Activated CD8-positive, alpha-beta memory T cell treated with anti-CD3 and anti-CD28 coated beads for 24 hours (primary cell): ENCODE results near the gene NDUFS7.

Source experiments
- DNase-seq: peaks from one replicate; pipeline ENCODE4 v3.0.0-alpha.2; 2020

NDUFS7 gene

DNA sequence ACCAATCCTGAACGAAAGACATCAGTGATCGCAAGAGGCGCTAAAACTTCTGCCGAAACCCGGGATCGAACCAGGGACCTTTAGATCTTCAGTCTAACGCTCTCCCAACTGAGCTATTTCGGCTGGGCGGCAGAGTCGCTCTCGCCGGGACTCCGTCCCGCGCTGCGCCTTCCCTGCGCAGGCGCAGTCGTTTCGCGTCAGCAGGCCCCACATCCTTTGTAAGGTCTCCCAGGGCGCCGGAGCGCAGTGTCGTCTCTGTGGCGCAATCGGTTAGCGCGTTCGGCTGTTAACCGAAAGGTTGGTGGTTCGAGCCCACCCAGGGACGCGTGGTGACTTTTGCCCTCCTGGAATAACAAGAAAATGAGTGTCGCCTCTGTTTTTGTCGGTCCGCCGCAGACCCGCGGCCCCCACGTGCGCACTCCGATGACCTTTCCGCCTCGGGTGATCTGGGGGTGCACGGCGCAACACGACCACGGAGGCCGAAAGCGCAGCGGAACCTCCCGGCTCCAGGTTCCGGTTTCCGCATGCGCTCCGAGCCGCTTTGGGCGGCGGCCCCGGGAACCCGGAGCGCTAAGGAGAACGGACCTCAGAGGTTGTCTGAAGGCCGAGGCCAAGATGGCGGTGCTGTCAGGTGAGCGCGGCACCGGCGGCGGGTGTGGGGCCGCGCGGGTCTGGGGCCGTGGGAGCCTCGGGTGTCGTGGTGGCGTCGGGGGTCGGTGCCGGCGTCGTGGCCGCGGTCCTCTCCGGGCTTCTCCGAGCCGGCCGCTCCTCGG lies at the start of gene NDUFS7:
Gene NDUFS7 (plus strand): TSS at position 596 of the 773 bp plus-strand sequence. CDS start 20 bp downstream, at position 616.
- peak; percentile 100 for DNase-seq

DNA sequence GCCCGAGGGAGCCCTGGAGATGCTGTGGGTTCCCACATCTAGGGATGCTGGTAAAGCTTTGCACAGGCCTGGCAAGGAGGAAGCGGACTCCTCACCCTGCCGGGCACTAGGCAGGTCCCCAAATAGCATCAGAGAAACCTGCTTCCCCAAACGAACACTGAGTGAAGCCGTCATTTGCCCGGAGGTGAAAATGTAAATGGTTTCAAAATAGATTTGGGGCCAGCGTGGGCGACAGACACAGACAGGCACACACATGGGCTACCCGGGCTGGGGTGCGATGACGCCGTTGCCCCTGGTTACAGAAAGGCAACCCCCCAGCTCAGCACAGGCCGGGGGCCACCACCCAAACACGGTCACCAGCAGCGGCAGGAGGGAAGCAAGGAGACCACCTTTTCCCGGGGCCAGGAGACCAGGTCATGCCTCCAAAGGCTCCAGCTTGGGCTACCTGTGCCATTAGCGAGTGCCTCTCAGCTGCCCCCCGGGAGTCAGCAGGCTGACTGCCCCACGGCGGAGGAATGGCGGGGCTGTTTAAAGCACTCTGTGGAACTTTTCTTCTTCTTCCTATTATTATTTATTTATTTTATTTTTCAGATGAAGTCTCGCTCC lies 47.5 kb upstream of the NDUFS7 start:
- no peak for DNase-seq

DNA sequence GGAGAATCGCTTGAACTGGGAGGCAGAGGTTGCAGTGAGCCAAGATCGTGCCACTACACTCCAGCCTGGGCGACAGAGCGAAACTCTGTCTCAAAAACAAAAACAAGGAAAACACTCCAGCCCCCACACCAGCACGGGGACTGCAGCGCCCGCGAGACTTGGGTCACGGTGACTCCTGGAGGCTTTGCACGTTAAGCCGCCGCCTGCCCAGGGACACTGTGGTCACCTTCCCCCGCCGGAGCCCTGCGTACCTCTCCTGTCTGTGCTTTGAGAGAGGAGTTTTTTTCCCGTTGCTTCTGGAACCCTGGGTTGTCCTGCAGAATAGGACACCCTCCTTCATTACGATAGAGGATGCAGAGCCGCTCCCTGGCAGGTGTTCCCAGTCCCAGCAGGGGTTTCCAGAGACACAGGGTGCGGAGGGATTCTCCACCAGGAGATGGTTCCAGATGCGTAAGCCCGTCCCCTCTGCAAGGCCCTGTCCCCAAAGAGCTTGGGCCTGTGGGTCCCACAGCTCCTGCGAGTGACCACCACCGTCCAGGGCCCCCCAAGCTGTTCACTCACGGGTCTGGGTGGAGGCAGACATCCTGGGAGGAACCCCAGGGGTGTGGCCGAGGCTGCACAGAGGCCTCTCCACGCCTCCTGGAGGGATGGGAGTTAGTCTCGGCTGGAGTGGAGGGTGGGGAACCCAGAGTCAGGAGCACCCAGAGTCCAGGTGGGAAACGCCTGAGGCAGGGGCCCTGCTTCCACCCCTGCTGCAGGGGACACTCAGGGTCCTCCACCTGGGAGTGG lies 42.8 kb upstream of the NDUFS7 start:
- DNase-seq = no peak

DNA sequence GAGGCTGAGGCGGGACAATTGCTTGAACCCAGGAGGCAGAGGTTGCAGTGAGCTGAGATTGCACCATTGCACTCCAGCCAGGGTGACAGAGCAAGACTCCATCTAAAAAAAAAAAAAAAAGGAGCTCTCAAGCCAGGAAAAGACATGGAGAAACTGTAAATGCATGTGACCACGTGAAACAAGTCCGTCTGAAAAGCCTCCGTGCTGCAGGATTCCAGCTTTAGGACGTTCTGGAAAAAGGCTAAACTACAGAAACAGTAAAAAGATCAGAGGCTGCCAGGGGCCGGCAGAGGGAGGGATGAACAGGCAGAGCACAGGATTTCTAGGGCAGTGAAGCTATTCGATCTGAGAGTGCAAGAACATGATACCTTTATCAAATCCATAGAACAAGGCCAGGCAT lies 40.7 kb upstream of the NDUFS7 start:
- DNase-seq = no peak

DNA sequence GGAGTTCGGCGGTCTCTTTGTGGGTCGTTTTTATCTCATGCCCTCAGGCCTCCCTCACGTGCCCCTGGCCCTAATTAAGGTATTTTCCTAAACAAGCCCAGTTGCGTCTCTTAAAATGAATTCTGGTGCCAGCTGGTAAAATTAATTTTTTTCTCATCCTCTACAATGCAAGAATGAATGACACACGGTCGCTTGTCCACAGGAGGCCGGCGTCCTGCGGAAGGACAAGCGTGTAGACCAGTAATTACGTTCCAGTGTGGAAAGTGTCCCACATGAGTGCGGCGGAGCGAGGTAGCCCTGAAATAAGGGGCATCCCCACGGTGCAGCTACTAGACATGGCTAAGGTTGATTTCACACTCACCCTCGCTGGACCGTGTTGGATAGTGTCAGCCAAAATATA lies 34.5 kb upstream of the NDUFS7 start:
- DNase-seq = no peak

DNA sequence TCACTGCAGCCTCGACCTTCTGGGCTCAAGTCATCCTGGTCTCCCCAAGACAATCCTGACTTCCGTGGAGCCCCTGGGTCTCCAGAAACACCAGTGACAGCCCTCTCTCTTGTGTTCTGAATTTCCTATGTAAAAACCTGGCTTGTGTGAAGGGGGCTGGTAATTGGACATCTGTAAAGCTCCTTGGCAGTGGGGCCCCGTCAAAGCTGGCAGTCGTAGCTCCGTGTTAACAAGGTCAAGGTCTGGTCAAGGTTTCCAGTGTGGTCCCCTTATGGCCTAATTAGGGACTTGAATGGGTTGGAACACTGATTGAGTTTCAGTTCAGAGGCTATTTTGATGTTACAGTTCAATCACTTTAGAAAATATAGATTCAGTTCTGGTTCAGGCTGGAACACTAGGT lies 32.8 kb upstream of the NDUFS7 start:
- no peak for DNase-seq

DNA sequence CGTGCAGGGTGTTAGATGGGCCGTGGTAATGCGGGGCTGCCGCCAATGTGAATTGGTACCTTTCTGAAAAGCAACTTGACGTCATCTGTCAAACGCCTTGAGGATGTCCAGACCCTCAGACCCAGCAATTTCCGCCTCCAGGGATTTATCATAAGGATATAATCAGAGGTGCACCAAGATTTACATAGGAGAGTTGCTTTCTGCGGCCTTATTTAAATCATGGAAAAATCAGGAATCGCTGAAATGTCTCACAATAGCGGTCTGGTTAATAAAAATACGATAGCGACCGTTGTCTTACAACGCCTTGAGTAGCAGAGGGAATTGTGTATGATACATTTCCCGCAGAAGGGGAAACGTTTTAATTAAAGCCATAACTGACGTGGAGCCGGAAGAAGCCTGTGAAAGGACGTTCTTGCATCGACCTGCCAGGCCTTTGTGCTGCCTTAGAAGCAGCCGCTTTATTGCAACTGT lies 32.3 kb upstream of the NDUFS7 start:
- no peak for DNase-seq

DNA sequence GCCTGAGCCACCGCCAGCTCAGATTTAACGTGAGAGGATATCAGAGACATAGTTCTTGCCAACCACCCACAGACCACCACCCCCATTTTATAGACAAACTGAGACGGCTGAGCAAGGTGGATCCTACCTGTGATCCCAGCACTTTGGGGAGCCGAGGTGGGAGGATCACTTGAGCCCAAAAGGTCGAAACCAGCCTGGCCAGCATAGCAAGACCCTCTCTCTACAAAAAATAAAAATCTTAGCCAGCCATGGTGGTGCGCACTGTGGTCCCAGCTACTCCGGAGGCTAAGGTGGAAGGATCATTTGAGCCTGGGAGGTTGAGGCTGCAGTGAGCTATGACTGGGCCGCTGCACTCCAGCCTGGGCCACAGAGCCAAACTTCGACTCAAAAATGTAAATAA lies 30.6 kb upstream of the NDUFS7 start:
- DNase-seq = no peak

DNA sequence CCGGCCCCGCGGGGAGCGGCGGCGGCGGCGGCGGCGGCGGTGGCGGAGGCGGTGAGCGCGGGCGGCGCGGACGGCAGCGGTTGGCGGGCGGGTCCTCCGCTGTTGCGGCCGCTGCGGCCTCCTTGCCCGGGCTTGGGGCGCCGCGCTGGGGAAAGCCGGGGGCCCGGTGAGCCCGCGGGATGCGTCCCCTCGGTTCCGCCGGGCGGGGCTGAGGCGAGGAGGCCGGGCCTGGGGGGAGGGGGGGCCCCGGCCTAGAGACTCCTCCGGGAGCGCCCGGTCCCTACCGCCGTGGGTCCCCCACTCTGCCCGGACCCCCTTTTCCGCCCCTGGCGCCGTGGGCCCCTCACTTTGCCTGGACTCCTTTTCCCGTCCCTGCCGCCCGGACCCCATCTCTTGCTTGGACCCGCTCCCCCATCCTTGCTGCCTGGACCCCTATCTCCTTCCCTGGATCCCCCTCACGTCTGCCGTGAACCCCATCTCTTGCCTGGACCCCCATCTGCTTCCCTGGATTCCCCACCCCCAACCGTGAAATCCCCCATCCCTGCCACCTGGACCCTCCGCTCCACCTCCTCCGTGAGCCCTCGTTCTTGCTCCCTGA lies 28.6 kb upstream of the NDUFS7 start:
- DNase-seq = no peak

DNA sequence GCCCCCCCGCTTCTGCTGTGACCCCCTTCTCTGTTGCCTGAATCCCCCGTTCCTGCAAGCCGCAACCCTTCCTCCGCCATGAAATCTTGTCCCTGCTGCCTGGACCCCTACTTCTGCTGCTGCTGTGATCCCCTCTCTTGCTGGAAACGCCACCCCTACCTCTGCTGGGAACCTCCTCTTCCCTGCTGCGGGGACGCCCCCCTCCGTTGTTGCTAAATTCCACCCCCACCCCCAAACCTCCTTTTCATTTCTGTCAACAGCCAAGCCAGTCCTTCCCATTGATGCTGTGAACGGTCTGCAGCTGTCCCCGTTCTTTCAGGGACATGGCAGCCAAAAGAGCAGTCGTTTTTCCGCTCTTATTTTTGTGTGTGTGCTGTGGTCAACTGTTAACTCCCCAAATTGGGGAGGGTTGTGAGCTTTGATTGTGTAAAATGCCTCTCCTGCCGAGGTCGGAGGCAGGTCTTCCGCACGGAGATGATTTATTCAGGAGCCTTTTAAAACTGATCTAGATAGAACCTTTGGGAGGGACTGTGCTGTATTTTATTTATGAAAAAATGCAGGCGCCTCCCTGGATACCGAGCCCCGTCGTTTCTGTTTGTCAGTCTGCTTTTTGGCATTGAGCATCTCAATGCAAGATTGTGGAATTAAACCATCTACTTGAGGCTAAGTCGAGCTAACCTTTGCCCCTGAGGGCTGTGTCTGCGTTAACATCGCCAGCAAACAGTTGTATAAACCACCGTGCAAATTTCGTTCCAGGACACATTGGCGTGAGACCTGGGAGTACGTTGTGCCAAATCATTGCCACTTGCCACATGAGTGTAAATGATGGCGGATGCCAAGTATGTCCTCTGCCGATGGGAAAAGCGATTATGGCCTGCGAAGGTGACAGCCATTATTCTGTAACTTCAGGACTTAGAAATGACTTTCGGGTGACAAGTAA lies 27.9 kb upstream of the NDUFS7 start:
- no peak for DNase-seq

DNA sequence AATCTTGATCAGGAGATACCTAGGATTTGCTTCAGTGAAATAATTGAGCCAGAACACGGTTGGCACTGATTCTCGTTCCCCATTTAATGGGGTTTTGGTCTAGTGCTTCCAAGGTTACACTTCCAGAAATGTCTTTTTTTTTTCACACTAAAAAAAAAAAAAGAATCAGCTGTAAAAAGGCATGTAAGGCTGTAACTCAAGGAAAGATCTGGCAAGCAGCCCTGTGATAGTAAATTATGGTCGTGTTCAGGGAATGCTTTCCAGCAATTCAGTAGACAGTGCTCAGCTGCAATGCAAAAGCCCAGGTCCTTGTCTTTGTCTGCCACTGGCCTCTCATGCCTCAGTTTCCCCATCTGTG lies 27.2 kb upstream of the NDUFS7 start:
- DNase-seq = no peak

DNA sequence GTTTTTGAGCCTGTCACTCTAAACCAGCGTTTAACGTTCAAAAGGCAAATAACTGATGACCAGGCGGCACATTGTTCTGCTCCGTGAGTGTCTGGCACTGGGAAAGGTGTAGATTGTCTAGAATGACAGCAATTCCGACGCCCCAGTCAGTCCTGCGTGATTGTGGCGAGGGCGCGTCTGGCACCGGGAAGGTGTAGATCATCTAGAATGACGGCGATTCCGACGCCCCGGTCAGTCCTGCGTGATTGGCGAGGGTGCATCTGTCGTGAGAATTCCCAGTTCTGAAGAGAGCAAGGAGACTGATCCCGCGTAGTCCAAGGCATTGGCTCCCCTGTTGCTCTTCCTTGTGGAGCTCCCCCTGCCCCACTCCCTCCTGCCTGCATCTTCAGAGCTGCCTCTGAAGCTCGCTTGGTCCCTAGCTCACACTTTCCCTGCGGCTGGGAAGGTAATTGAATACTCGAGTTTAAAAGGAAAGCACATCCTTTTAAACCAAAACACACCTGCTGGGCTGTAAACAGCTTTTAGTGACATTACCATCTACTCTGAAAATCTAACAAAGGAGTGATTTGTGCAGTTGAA lies 26.1 kb upstream of the NDUFS7 start:
- DNase-seq = no peak

DNA sequence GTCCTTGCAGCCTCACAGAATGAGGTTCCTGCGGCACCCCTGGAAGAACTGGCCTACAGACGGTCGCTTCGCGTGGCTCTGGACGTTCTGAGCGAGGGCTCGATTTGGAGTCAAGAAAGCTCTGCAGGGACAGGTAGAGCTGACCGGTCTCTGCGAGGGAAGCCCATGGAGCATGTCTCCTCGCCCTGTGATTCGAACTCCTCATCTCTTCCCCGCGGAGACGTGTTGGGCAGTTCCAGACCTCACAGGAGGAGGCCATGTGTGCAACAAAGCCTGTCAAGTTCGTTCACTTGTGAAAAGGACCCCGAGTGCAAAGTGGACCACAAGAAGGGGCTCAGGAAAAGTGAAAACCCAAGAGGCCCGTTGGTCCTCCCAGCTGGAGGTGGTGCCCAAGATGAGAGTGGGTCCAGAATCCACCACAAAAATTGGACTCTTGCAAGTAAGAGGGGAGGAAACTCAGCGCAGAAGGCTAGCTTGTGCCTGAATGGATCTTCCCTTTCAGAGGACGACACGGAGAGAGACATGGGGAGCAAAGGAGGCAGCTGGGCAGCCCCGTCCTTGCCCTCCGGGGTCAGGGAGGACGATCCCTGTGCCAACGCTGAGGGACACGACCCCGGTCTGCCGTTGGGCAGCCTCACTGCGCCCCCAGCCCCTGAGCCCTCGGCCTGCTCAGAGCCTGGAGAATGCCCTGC lies 23.4 kb upstream of the NDUFS7 start:
- DNase-seq = no peak

DNA sequence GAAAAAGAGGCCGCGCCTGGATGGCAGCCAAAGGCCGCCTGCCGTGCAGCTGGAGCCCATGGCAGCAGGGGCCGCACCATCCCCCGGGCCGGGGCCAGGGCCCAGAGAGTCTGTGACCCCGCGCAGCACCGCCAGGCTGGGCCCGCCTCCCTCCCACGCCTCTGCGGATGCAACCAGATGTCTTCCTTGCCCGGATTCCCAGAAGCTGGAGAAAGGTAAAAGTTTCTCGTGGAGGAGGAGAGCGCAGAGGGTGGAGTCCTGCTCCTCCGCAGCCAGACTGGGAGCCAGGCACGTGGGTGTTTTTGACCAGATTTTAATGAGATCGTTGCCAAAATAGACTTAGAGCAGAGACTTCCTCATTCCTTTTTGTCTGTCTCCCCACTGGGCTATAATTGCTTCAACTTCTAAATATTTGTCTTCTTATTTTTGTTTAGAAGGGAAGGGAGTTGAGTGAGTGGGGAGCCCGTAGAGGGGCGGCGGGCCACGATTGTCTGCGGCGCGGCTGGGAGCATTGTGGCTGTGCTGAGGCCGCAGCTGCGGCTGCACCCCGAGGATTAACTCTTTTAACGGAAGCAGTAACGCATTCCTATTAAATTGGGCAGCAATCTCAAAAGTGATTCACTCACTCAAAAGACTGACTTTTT lies 22.8 kb upstream of the NDUFS7 start:
- no peak for DNase-seq

DNA sequence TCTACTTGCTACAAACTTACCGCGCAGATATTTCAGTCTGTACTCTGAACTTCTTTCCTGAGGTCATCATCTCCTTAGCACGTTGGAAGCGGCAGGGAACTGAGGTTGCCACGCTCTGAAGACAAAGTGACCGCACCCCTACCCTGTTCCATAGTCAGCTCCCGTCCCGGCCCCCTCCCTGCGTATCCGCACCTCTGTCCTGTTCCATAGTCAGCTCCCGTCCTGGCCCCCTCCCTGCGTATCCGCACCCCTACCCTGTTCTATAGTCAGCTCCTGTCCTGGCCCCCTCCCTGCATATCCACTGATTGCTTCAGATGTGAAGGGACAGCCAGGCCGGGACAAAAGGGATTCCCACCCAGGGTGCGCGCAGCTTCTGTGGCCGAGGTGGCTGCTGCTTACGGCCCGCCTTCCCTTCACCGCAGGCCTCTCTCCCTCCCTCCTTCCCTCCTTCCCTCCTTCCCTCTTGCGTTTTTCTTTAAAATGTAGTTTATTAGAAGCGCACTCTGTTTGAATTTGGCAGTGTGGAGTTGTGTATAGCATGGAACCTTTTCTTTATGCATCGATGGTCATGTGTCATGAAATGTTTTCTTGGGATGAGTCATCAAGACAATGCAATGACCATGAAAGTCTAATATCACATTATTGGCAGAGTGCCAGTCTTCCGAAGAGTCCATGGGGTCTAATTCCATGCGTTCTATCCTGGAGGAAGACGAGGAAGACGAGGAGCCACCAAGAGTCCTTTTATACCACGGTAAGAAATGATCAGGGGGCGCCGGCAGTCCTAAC lies 21.9 kb upstream of the NDUFS7 start:
- DNase-seq = no peak

DNA sequence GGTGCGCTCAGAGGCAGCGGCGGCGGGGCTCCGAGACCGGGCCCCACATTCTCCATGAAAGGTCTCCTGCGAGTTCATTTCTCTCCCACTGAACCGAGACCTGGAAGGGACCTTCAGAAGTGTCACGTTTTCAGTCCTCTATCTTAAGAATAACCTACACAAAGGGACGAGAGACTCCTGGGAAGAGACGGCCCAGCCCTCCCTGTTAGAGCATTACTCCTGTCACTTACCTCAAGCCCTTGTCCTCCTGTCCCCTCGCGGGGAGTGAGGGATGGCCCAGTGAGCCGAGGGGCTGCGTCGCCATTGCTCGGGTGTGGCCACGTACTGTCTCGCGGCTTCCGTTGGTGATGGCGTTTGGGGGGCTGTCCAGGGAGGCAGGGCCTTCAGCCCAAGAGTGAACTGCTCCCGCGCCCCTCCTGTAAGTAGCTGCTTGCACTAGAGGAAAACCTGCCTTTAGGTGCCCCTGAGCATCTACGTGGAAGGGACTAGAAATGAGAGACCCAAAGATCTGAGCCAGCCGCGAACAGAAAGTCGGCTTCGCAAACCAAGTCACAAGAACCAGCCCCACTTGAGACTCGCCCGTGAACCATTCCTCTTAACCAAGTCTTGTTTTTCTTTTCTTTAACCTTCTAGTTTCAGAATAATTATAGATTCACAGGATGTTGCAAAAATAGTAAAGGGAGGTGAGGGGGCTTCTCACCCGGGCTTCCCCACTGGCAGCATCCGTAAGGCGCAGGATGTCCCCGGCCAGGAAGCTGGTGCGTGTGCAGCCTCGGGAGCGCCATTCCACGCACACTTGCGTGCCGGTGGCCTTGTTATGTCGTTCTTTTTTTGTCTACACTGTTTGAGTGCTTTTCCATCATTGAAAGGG lies 21.1 kb upstream of the NDUFS7 start:
- DNase-seq = no peak

DNA sequence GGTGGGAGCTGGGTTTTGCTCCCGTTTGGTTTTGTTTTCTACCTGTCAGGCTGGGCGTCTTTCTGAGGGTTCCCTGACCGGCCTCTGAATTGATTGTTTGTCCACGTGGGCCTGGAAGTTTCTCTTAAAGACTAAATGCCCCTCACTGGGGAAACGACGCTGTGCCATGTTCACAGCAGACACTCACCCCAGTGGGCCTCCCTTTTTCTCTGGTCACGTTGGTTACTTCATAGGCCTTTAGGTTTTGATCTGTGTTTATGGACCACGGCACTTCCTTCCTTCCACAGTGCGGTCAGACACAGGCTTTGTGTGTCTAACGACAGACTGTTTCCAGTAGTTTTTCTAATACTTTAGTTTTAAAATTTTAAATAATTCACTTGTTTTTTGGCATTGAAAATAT lies 20.1 kb upstream of the NDUFS7 start:
- no peak for DNase-seq

DNA sequence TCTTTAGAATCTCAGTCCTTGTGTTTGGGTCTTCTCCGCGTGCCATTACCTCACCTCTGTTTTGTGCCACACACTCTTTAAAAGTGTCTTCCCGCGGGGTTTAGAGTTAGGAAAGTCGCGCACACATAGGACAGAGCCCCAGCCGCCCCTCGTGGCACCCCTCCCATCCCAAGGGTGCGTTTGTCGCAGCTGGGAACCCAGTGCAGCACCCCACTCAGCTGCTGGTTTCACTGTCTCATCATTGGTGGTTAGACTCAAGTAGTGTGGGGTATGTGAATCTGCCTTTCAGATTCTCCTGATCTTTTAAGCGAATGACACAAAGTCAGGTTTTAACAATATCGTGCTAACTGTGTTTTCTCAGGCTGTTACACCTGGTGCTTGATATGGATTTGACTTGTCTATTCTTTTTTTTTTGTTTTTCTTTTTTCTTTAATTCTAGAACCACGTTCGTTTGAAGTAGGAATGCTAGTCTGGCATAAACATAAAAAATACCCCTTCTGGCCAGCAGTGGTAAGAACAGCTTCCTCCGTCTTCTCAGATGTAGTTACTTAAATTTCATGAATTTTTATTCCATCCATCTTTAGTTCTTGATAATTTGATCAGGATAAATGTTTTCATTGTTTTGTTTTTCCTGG lies 19.5 kb upstream of the NDUFS7 start:
- DNase-seq = peak; percentile 65
